Fibroblast of pulmonary artery (primary cell): ENCODE measurements around the gene TIMM13.

Source experiments
- DNase-seq: peaks from one replicate; pipeline ENCODE4 v3.0.0-alpha.2; 2010; ENCODE audit warnings: low read depth
- H3K4me3 ChIP-seq: replicated peaks from 2 replicates; pipeline ENCODE4 v1.5.1; 2011; ENCODE audit warnings: low read depth, mild to moderate bottlenecking, control low read depth, low read length, moderate library complexity
- CTCF ChIP-seq: IDR thresholded peaks from 2 replicates; pipeline ENCODE4 v1.5.1; 2011; ENCODE audit warnings: mild to moderate bottlenecking, control low read depth, low read length, inconsistent platforms; ENCODE audit errors: missing control alignments

TIMM13 gene

DNA sequence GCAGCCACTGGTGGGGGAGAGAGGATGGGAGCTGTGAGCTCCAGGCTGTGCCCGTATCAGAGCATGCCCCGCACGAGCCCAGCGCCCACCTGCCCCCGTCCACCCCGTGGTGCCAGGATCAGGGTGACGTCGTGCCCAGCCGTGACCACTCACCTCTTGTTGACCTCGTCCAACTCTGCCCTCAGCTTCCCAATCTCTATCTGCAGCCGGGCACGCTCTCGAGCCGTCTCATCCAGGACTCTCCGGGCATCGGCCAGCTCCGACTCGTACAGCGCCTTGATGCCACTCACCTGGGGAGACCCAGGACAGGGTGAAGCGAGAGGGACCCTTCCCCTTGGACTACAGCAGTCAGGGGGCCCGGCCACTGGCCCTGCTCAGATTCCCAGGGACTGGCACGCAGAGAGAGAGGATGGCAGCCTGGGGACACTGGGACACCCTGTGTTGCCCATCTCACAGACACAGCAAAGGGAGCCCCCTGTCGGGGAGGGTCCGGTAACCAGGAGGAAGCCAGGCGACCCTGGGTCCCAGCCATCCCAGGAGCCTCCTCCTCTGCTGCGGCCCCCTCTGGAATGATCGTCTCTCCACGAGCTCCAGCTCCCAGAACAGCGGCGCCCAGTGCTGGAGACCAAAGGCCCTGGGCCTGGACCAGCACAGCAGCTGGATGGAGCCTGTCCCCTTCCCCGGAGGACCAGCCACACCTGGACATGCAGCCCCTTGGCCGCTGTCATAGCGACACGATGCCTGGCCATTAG, 17.0 kb upstream of the TIMM13 start:
- no peak for DNase-seq
- TF ChIP-seq CTCF: no peak
- no peak overlapping the region for H3K4me3 ChIP-seq

GRCh38 chr19:2443785-2444182, 16.4 kb upstream of the TIMM13 start:
- no peak overlapping the region for H3K4me3 ChIP-seq
- no peak for DNase-seq
- no peak for TF ChIP-seq CTCF

DNA sequence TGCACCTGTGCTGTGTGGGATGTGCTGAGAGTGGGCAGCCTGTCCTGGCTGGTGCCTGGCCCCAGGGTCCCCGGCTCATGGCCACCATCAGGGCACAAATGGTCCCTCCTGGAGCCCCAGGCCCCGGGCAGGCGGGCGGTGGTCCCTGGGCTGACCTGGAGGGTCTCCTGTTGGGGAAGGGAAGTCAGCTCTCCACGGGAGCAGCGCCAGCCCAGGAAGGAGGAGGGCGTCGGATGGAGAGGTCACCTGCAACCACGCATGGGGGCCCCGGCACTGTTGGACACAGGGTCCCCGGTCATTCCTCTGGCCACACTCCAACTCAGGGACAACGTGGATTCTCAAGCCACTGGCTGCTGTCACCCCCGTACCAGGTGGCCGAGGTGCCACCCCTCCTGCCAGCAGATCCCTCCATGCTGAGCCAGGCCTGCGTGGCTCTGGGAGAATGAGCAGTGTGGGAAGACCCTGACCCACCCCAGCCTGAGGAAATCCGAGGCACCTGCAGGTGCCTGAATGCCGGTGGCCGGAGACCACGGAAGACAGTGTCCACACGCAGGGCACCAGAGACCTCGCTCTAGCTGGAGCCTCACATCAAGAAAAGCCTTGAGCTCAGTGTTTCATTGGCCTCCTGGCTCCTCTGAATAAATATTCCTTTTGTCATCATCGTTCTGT, 15.9 kb upstream of the TIMM13 start:
- no peak for TF ChIP-seq CTCF
- no peak for DNase-seq
- H3K4me3 ChIP-seq: no peak overlapping the region

DNA sequence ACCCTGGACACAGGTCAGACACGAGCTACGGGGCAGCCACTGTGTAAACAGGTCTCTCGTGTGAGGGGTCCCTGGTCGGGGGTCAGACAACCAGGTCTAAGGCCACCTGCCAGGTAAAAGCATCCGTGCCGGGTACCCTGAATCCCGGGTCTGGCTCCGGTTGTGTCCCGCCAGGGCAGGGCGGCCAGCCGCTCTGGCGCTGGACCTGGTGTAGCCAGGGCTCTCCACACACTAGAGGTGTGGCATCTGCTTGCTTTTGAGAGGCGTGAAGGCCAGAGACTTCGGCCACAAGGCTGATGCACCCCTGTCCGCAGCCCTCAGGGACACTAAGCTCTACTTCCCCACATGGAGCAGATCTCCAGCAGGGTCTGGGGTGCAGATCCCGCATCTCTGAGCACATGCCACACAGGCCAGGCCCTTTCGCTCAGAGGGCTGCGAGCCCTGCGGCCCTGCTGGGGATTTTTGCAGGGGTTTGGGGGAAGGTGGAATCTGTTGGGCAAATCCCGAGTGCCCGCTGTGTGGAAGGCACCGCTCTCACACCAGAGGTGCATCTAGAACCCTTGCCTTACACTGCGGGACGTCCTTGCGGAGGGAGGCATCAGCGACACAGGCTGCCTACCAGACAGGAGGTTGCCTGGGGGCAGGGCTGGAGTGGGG, 13.8 kb upstream of the TIMM13 start:
- DNase-seq: no peak
- TF ChIP-seq CTCF: no peak
- no peak overlapping the region for H3K4me3 ChIP-seq

DNA sequence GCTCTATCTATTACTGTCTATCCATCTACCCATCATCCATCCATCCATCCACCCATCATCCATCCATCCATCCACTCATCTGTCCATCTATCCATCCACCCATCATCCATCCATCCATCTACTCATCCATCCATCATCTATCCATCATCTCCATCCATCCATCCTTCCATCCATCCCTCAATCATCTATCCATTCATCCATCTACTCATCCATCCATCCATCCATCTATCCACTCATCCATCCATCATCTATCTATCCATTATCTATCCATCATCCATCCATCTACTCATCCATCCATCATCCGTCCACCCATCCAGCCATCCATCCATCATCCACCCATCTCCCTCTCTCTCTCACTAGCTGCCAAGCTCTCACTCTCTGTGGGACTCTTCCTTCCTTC, 13.1 kb upstream of the TIMM13 start:
- TF ChIP-seq CTCF: no peak
- no peak overlapping the region for H3K4me3 ChIP-seq
- no peak for DNase-seq

GRCh38 chr19:2438178-2438577, 10.8 kb upstream of the TIMM13 start:
- H3K4me3 ChIP-seq: no peak overlapping the region
- TF ChIP-seq CTCF: no peak
- DNase-seq: no peak
